PC-3 (cell line): Measurements from ENCODE around the gene ROR1. TPM values are rescaled to one million over a fixed set of nuclear protein-coding genes. Genes with fewer than 3 reads are reported as not detected.

Experiments used
- ATAC-seq: fragments of 200-7000 bp; cut with Tn5 transposase; 2 replicates; pipeline ENCODE4 v1.9.1; 2020; ENCODE audit warnings: mild to moderate bottlenecking, moderate library complexity
- BruUV-seq: library from RNA; stranded (reverse); fragments of 400-500 nt; replicated peaks from 2 replicates; lab custom pipeline; 2021; lab: Mats Ljungman, UMichigan
- CTCF ChIA-PET: fragments of 300-600 bp; sonication (Branson Sonifier 250); formaldehyde crosslinking; loops from one replicate; lab custom pipeline; 2022; ENCODE audit warnings: antibody characterized with exemption; lab: Charles Lee
- POLR2A ChIA-PET: fragments of 300-600 bp; sonication (Branson Sonifier 250); formaldehyde crosslinking; loops from one replicate; lab custom pipeline; 2022; ENCODE audit warnings: antibody characterized with exemption; ENCODE audit not compliant: unreplicated experiment; lab: Charles Lee
- DNase-seq: peaks from one replicate; pipeline ENCODE4 v3.0.0-alpha.2; 2015
- H2AFZ ChIP-seq: fragments of 300-600 bp; sonication (generic); 2 replicates; pipeline ENCODE4 v1.6.0; 2016; ENCODE audit warnings: antibody characterized with exemption, low read length
- H3F3A ChIP-seq: fragments of 300-600 bp; sonication (generic); one replicate; pipeline ENCODE4 v1.6.0; 2017; ENCODE audit warnings: antibody characterized with exemption, low read length, control low read depth, mild to moderate bottlenecking; ENCODE audit not compliant: unreplicated experiment
- H3K27ac ChIP-seq: fragments of 300-600 bp; sonication (generic); 2 replicates; pipeline ENCODE4 v1.5.1; 2016; ENCODE audit warnings: mild to moderate bottlenecking, low read length
- H3K27me3 ChIP-seq: fragments of 300-600 bp; sonication (generic); 2 replicates; pipeline ENCODE4 v1.6.1; 2016; ENCODE audit warnings: low read length, mixed read lengths
- H3K36me3 ChIP-seq: fragments of 300-600 bp; sonication (generic); 2 replicates; pipeline ENCODE4 v1.6.1; 2016; ENCODE audit warnings: low read depth, mixed run types, low read length, mixed read lengths
- H3K4me1 ChIP-seq: fragments of 300-600 bp; sonication (generic); 2 replicates; pipeline ENCODE4 v1.5.1; 2016; ENCODE audit warnings: low read length; ENCODE audit not compliant: insufficient read depth
- H3K4me2 ChIP-seq: fragments of 300-600 bp; sonication (generic); 2 replicates; pipeline ENCODE4 v1.6.0; 2016; ENCODE audit warnings: low read length
- H3K4me3 ChIP-seq: fragments of 300-600 bp; sonication (generic); 2 replicates; pipeline ENCODE4 v1.5.1; 2016; ENCODE audit warnings: mild to moderate bottlenecking, low read length, mixed read lengths
- H3K79me2 ChIP-seq: fragments of 300-600 bp; sonication (generic); 2 replicates; pipeline ENCODE4 v1.6.1; 2017; ENCODE audit warnings: low read length, mixed read lengths
- H3K9ac ChIP-seq: fragments of 300-600 bp; sonication (generic); 2 replicates; pipeline ENCODE4 v1.6.0; 2016; ENCODE audit warnings: mild to moderate bottlenecking, low read length
- H3K9me2 ChIP-seq: fragments of 300-600 bp; sonication (generic); replicated peaks from 2 replicates; pipeline ENCODE4 v1.6.1; 2016; ENCODE audit warnings: mixed run types, low read length, mixed read lengths
- H3K9me3 ChIP-seq: fragments of 300-600 bp; sonication (generic); 2 replicates; pipeline ENCODE4 v1.6.1; 2016; ENCODE audit warnings: low read length, mixed read lengths
- H4K20me1 ChIP-seq: fragments of 300-600 bp; sonication (generic); 2 replicates; pipeline ENCODE4 v1.6.1; 2016; ENCODE audit warnings: low read length, mixed read lengths
- EZH2 ChIP-seq: fragments of 300-600 bp; sonication (generic); IDR thresholded peaks from one replicate; pipeline ENCODE4 v1.6.1; 2017; ENCODE audit warnings: antibody characterized with exemption, mild to moderate bottlenecking, low read length; ENCODE audit not compliant: unreplicated experiment
- EZH2phosphoT487 ChIP-seq: fragments of 300-600 bp; sonication (generic); IDR thresholded peaks from 2 replicates; pipeline ENCODE4 v1.6.1; 2018; ENCODE audit warnings: mild to moderate bottlenecking, antibody characterized with exemption, low read length, borderline replicate concordance
- intact Hi-C: fragments of 100-400 bp; cut with micrococcal nuclease; formaldehyde crosslinking; loops from 2 replicates; pipeline ENCODE4 v1.9.0; 2023
- total RNA-seq: library from RNA; depleted of rRNA; stranded (reverse); fragments of >200 nt; gene quantifications from 2 replicates; pipeline ENCODE4 v1.2.3, GENCODE V29; 2014
- TF ChIP-seq, protein P1 (sequence below): fragments of 300-600 bp; sonication (generic); conservative IDR thresholded peaks from 2 replicates; pipeline ENCODE4 v1.5.1; 2017; ENCODE audit warnings: antibody characterized with exemption, low read depth, mild to moderate bottlenecking, low read length

Gene ROR1
- total RNA-seq, 1 experiment from 2014 or later, result 16.5 TPM

GRCh38 chr1:63883494-63884235, 109.8 kb downstream of the ROR1 start:
- Histone ChIP-seq H3K4me2 (no peak overlapping the region), H3K27me3 (no peaks in the 10 kb centered on the region), H4K20me1 (no peaks in the 10 kb centered on the region), H3K4me3 (no peak overlapping the region), H3K27ac (no peak overlapping the region), H2AFZ (no peak overlapping the region), H3K79me2 (peaks cover 36% of the 10 kb centered on the region), H3K36me3 (no peaks in the 10 kb centered on the region), H3K9me2 (no peaks in the 10 kb centered on the region), H3K9ac (no peak overlapping the region), H3K9me3 (no peaks in the 10 kb centered on the region), H3K4me1 (peaks cover 19% of the 10 kb centered on the region), H3F3A (no peaks in the 10 kb centered on the region)
- TF ChIP-seq EZH2 (no peak), EZH2phosphoT487 (no peak)
- TF ChIP-seq, protein P1, sequence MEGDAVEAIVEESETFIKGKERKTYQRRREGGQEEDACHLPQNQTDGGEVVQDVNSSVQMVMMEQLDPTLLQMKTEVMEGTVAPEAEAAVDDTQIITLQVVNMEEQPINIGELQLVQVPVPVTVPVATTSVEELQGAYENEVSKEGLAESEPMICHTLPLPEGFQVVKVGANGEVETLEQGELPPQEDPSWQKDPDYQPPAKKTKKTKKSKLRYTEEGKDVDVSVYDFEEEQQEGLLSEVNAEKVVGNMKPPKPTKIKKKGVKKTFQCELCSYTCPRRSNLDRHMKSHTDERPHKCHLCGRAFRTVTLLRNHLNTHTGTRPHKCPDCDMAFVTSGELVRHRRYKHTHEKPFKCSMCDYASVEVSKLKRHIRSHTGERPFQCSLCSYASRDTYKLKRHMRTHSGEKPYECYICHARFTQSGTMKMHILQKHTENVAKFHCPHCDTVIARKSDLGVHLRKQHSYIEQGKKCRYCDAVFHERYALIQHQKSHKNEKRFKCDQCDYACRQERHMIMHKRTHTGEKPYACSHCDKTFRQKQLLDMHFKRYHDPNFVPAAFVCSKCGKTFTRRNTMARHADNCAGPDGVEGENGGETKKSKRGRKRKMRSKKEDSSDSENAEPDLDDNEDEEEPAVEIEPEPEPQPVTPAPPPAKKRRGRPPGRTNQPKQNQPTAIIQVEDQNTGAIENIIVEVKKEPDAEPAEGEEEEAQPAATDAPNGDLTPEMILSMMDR, result no peak
- BruUV-seq, result no TSS peak
- ChIA-PET CTCF (no interaction called here), POLR2A (no interaction called here)
- no peak for ATAC-seq
- peak; percentile 33 for DNase-seq
- intact Hi-C loops, result no loop called here

DNA sequence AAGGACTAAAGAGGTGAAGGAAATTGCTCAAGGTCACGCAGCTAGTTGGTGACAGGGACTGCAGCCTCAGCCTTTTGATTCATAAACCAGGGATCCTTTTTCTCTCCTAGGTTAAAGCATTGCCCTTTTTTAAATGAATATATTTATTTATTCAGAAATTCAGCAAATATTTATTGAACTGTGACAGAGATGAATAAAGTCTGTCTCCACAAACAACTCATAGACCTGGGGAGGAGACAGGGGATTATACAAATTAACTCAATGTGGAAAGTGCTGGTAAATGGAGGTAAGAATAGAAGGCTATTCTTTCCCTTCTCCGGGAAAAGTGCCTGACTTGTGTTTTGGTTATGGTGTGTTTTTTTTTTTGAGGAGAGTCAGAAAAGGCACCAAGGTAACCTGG, 110.7 kb downstream of the ROR1 start:
- no peak overlapping the region for H2AFZ ChIP-seq
- H3K4me3 ChIP-seq, result no peak overlapping the region
- BruUV-seq, result no TSS peak
- no peak for DNase-seq
- ATAC-seq, result no peak
- H3K27ac ChIP-seq, result no peak overlapping the region
- POLR2A ChIA-PET, result no interaction called here
- no peak overlapping the region for H3K4me2 ChIP-seq
- no peaks in the 10 kb centered on the region for H3K9me3 ChIP-seq
- no peaks in the 10 kb centered on the region for H4K20me1 ChIP-seq
- H3F3A ChIP-seq, result no peaks in the 10 kb centered on the region
- peaks cover 14% of the 10 kb centered on the region for H3K4me1 ChIP-seq
- TF ChIP-seq EZH2phosphoT487 (no peak), EZH2 (no peak)
- TF ChIP-seq, protein P1, result no peak
- H3K9me2 ChIP-seq, result no peaks in the 10 kb centered on the region
- H3K79me2 ChIP-seq, result peaks cover 27% of the 10 kb centered on the region
- H3K36me3 ChIP-seq, result no peaks in the 10 kb centered on the region
- CTCF ChIA-PET, result interaction anchor here (0.6 kb wide), 1 partner anchor 210 kb away, joined by 3 read pairs; no protein-coding TSS in a partner anchor
- H3K9ac ChIP-seq, result no peak overlapping the region
- intact Hi-C loops, result no loop called here
- no peaks in the 10 kb centered on the region for H3K27me3 ChIP-seq

DNA sequence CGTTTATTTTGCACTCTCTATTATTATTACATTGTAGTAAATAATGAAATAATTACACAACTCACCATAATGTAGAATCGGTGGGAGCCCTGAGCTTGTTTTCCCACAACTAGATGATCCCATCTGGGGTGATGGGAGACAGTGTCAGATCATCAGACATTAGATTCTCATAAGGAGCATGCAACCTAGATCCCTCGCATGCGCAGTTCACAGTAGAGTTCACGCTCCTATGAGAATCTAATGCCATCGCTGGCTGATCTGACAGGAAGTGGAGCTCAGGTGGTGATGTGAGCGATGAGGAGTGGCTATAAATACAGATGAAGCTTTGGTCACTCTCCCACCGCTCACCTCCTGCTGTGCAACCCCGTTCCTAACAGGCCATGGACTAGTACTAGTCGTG, 112.1 kb downstream of the ROR1 start:
- Histone ChIP-seq H3K27ac (no peak overlapping the region), H3K27me3 (no peaks in the 10 kb centered on the region), H3K4me2 (no peak overlapping the region), H3K4me3 (no peak overlapping the region), H3K36me3 (no peaks in the 10 kb centered on the region), H3F3A (no peaks in the 10 kb centered on the region), H4K20me1 (no peaks in the 10 kb centered on the region), H3K4me1 (peaks cover 12% of the 10 kb centered on the region), H3K9me2 (no peaks in the 10 kb centered on the region), H3K79me2 (peaks cover 22% of the 10 kb centered on the region), H3K9me3 (no peaks in the 10 kb centered on the region), H3K9ac (no peak overlapping the region), H2AFZ (no peak overlapping the region)
- intact Hi-C loops, result no loop called here
- CTCF ChIA-PET, result no interaction called here
- ATAC-seq, result no peak
- no peak for TF ChIP-seq EZH2phosphoT487
- TF ChIP-seq, protein P1, result no peak
- TF ChIP-seq EZH2, result no peak
- BruUV-seq, result no TSS peak
- POLR2A ChIA-PET, result no interaction called here
- DNase-seq, result no peak
